SU-DHL-6 (cell line): ENCODE measurements around the gene VSIG10L.

Experiments
- H2AFZ ChIP-seq: fragments of 200-600 bp; sonication (generic); 2 replicates; pipeline ENCODE4 v1.6.1; 2014; ENCODE audit warnings: low read depth, mild to moderate bottlenecking, moderate library complexity, mixed read lengths, antibody characterized with exemption, low read length; ENCODE audit not compliant: severe bottlenecking
- H3F3A ChIP-seq: fragments of 200-600 bp; shearing (Covaris generic); 2 replicates; pipeline ENCODE4 v1.6.0; 2016; ENCODE audit warnings: antibody characterized with exemption, mild to moderate bottlenecking; ENCODE audit not compliant: insufficient read depth
- H3K27ac ChIP-seq: fragments of 200-600 bp; sonication (generic); 2 replicates; pipeline ENCODE4 v1.5.1; 2016; ENCODE audit warnings: low read depth, mild to moderate bottlenecking, low read length, moderate library complexity, mixed read lengths
- H3K27me3 ChIP-seq: fragments of 200-600 bp; sonication (generic), shearing (Covaris generic); 2 replicates; pipeline ENCODE4 v1.6.0; 2014; ENCODE audit warnings: mild to moderate bottlenecking, low read length
- H3K36me3 ChIP-seq: fragments of 200-600 bp; sonication (generic); 2 replicates; pipeline ENCODE4 v1.6.1; 2014; ENCODE audit warnings: mild to moderate bottlenecking, low read length, mixed read lengths
- H3K4me2 ChIP-seq: fragments of 300-600, 200-600 bp; shearing (Covaris generic), sonication (generic); 2 replicates; pipeline ENCODE4 v1.6.0; 2014; ENCODE audit warnings: low read length, low read depth, mild to moderate bottlenecking; ENCODE audit not compliant: poor library complexity, severe bottlenecking
- H3K4me3 ChIP-seq: fragments of 200-600 bp; sonication (generic); 2 replicates; pipeline ENCODE4 v1.5.1; 2014; ENCODE audit warnings: antibody characterized with exemption, low read length, mild to moderate bottlenecking, mixed read lengths; ENCODE audit not compliant: insufficient read depth, poor library complexity, severe bottlenecking
- H3K79me2 ChIP-seq: fragments of 200-600 bp; sonication (generic); 2 replicates; pipeline ENCODE4 v1.6.1; 2014; ENCODE audit warnings: mild to moderate bottlenecking, low read length, moderate library complexity; ENCODE audit not compliant: insufficient read depth
- H3K9ac ChIP-seq: fragments of 200-600 bp; sonication (generic); 2 replicates; pipeline ENCODE4 v1.7.0; 2014; ENCODE audit warnings: mild to moderate bottlenecking, low read length
- H3K9me2 ChIP-seq: fragments of 200-600 bp; sonication (generic); replicated peaks from 2 replicates; pipeline ENCODE4 v1.6.1; 2014; ENCODE audit warnings: low read length; ENCODE audit not compliant: insufficient read depth
- H3K9me3 ChIP-seq: fragments of 200-600 bp; sonication (generic); 2 replicates; pipeline ENCODE4 v1.6.1; 2014; ENCODE audit warnings: low read length, mixed read lengths; ENCODE audit not compliant: insufficient read depth
- H4K20me1 ChIP-seq: fragments of 200-600 bp; sonication (generic); 2 replicates; pipeline ENCODE4 v1.6.1; 2014; ENCODE audit warnings: low read depth, mild to moderate bottlenecking, antibody characterized with exemption, low read length, moderate library complexity, mixed read lengths
- CTCF ChIP-seq: fragments of 200-600 bp; sonication (generic); IDR thresholded peaks from one replicate; pipeline ENCODE4 v1.5.1; 2017; ENCODE audit warnings: antibody characterized with exemption, mild to moderate bottlenecking, low read length, moderate library complexity; ENCODE audit not compliant: insufficient read depth, poor library complexity, severe bottlenecking
- EZH2phosphoT487 ChIP-seq: fragments of 200-600 bp; sonication (generic), shearing (Covaris generic); conservative IDR thresholded peaks from 2 replicates; pipeline ENCODE4 v1.6.1; 2018; ENCODE audit warnings: mild to moderate bottlenecking, antibody characterized with exemption, low read length, moderate library complexity, mixed read lengths

Gene VSIG10L

GRCh38 chr19:51301266-51301665 lies 40.7 kb downstream of the VSIG10L start:
- no peak for TF ChIP-seq EZH2phosphoT487
- no peak for TF ChIP-seq CTCF
- no peaks in the 10 kb centered on the region; the same call in 1 of the 2 replicates for H3K27me3 ChIP-seq

GRCh38 chr19:51297406-51297805 lies 44.5 kb downstream of the VSIG10L start:
- Histone ChIP-seq H3K27me3 (no peaks in the 10 kb centered on the region; the same call in 1 of the 2 replicates), H3K9me2 (no peaks in the 10 kb centered on the region), H3K9me3 (no peaks in the 10 kb centered on the region), H3K36me3 (no peaks in the 10 kb centered on the region), H3K4me2 (no peak overlapping the region), H2AFZ (no peak overlapping the region), H3K27ac (no peak overlapping the region), H3F3A (no peaks in the 10 kb centered on the region), H3K9ac (no peak overlapping the region), H4K20me1 (no peaks in the 10 kb centered on the region), H3K4me3 (no peak overlapping the region), H3K79me2 (no peaks in the 10 kb centered on the region)
- TF ChIP-seq CTCF: no peak
- TF ChIP-seq EZH2phosphoT487: no peak

More at GRCh38 chr19:51301266-51301665, 40.7 kb downstream of the VSIG10L start:
- H4K20me1 ChIP-seq: no peaks in the 10 kb centered on the region
- H2AFZ ChIP-seq: no peak overlapping the region
- H3K4me2 ChIP-seq: no peak overlapping the region
- no peaks in the 10 kb centered on the region for H3K9me2 ChIP-seq
- H3K9me3 ChIP-seq: no peaks in the 10 kb centered on the region; the same call in 1 of the 2 replicates
- no peaks in the 10 kb centered on the region for H3K36me3 ChIP-seq
- H3K4me3 ChIP-seq: no peak overlapping the region
- no peak overlapping the region for H3K9ac ChIP-seq
- no peaks in the 10 kb centered on the region for H3F3A ChIP-seq
- no peaks in the 10 kb centered on the region for H3K79me2 ChIP-seq
- no peak overlapping the region for H3K27ac ChIP-seq

- H3F3A ChIP-seq: no peaks in the 10 kb centered on the region
- no peak overlapping the region for H3K4me2 ChIP-seq
- no peaks in the 10 kb centered on the region for H3K79me2 ChIP-seq
- H3K9ac ChIP-seq: no peak overlapping the region
- no peak overlapping the region for H3K27ac ChIP-seq
- no peaks in the 10 kb centered on the region for H3K36me3 ChIP-seq
- no peaks in the 10 kb centered on the region for H3K9me2 ChIP-seq
- H3K27me3 ChIP-seq: no peaks in the 10 kb centered on the region; the same call in 1 of the 2 replicates
- no peaks in the 10 kb centered on the region for H4K20me1 ChIP-seq
- no peak overlapping the region for H3K4me3 ChIP-seq
- no peaks in the 10 kb centered on the region for H3K9me3 ChIP-seq
- no peak overlapping the region for H2AFZ ChIP-seq
- no peak for TF ChIP-seq CTCF
- no peak for TF ChIP-seq EZH2phosphoT487
Observed at GRCh38 chr19:51296336-51297093, 45.4 kb downstream of the VSIG10L start.
